Activated CD8-positive, alpha-beta T cell treated with anti-CD3 and anti-CD28 coated beads for 36 hours (primary cell): ENCODE results near the gene TCF7L2. TPM values are rescaled to one million over a fixed set of nuclear protein-coding genes. Genes with fewer than 3 reads are reported as not detected.

Experiments used
- ATAC-seq: fragments of 200-7000 bp; cut with Tn5 transposase; one replicate; pipeline ENCODE4 v1.10.0; 2021; ENCODE audit warnings: mild to moderate bottlenecking, moderate library complexity
- CTCF ChIA-PET: fragments of 350-600 bp; sonication (Branson Sonifier 250); formaldehyde crosslinking; loops from one replicate; lab custom pipeline; 2021; ENCODE audit warnings: antibody characterized with exemption; lab: Charles Lee
- POLR2A ChIA-PET: fragments of 350-600 bp; sonication (Branson Sonifier 250); formaldehyde crosslinking; loops from one replicate; lab custom pipeline; 2021; ENCODE audit warnings: antibody characterized with exemption; lab: Charles Lee
- DNase-seq: peaks from one replicate; pipeline ENCODE4 v3.0.0-alpha.2; 2020
- H3K27ac Mint-ChIP-seq: one replicate; pipeline ENCODE4 v1.8.0; 2021; ENCODE audit warnings: mild to moderate bottlenecking, mixed read lengths
- H3K27me3 Mint-ChIP-seq: one replicate; pipeline ENCODE4 v1.8.0; 2021; ENCODE audit warnings: mixed read lengths
- H3K36me3 Mint-ChIP-seq: one replicate; pipeline ENCODE4 v1.8.0; 2021; ENCODE audit warnings: low read depth, mixed read lengths
- H3K4me1 Mint-ChIP-seq: one replicate; pipeline ENCODE4 v1.8.0; 2021; ENCODE audit warnings: low read depth, mixed read lengths
- H3K4me3 Mint-ChIP-seq: one replicate; pipeline ENCODE4 v1.8.0; 2021; ENCODE audit warnings: mild to moderate bottlenecking, moderate library complexity, mixed read lengths
- H3K9me3 Mint-ChIP-seq: one replicate; pipeline ENCODE4 v1.8.0; 2021; ENCODE audit warnings: mixed read lengths
- CTCF ChIP-seq: fragments of 200-600 bp; IDR thresholded peaks from one replicate; pipeline ENCODE4 v1.8.0; 2022; ENCODE audit warnings: antibody characterized with exemption, mild to moderate bottlenecking
- intact Hi-C: fragments of 100-400 bp; cut with micrococcal nuclease; formaldehyde crosslinking; loops from one replicate; pipeline ENCODE4 v1.10.0; 2022
- total RNA-seq, 2 experiments: library from RNA; stranded (reverse); gene quantifications; one replicate each; pipeline ENCODE4 v1.2.3, GENCODE V29; 2021

The TCF7L2 gene
- total RNA-seq, 2 experiments from 2014 or later, result 1.5 to 1.6 TPM

GRCh38 chr10:113177156-113177935, 227.3 kb downstream of the TCF7L2 start:
- Mint-ChIP-seq H3K4me1 (no peaks in the 10 kb centered on the region), H3K27ac (no peak overlapping the region), H3K36me3 (no peaks in the 10 kb centered on the region), H3K9me3 (no peaks in the 10 kb centered on the region), H3K27me3 (no peaks in the 10 kb centered on the region), H3K4me3 (no peak overlapping the region)
- DNase-seq (no peak), ATAC-seq (no peak)
- ChIA-PET CTCF (no interaction called here), POLR2A (no interaction called here)
- TF ChIP-seq CTCF, result no peak
- intact Hi-C loops, result no loop called here

- CTCF ChIA-PET, result no interaction called here
- DNase-seq (no peak), ATAC-seq (no peak)
- no peak overlapping the region for H3K4me3 Mint-ChIP-seq
- no peaks in the 10 kb centered on the region for H3K27me3 Mint-ChIP-seq
- no peaks in the 10 kb centered on the region for H3K4me1 Mint-ChIP-seq
- POLR2A ChIA-PET, result no interaction called here
- no peaks in the 10 kb centered on the region for H3K9me3 Mint-ChIP-seq
- intact Hi-C loops, result no loop called here
- H3K36me3 Mint-ChIP-seq, result no peaks in the 10 kb centered on the region
- H3K27ac Mint-ChIP-seq, result no peak overlapping the region
- no peak for TF ChIP-seq CTCF
These were observed 227.9 kb downstream of the TCF7L2 start for GRCh38 chr10:113177936-113178335.

- H3K27ac Mint-ChIP-seq, result no peak overlapping the region
- no peak for DNase-seq
- no peaks in the 10 kb centered on the region for H3K4me1 Mint-ChIP-seq
- intact Hi-C loops, result no loop called here
- H3K27me3 Mint-ChIP-seq, result no peaks in the 10 kb centered on the region
- no peak for TF ChIP-seq CTCF
- no peak for ATAC-seq
- H3K4me3 Mint-ChIP-seq, result no peak overlapping the region
- H3K9me3 Mint-ChIP-seq, result no peaks in the 10 kb centered on the region
- ChIA-PET POLR2A (no interaction called here), CTCF (no interaction called here)
- H3K36me3 Mint-ChIP-seq, result no peaks in the 10 kb centered on the region
These were observed 228.7 kb downstream of the TCF7L2 start for GRCh38 chr10:113178771-113179170.

GRCh38 chr10:113179265-113179664, 229.2 kb downstream of the TCF7L2 start:
- H3K36me3 Mint-ChIP-seq, result no peaks in the 10 kb centered on the region
- no peak for ATAC-seq
- H3K9me3 Mint-ChIP-seq, result no peaks in the 10 kb centered on the region
- no peak for TF ChIP-seq CTCF
- DNase-seq, result no peak
- no peaks in the 10 kb centered on the region for H3K4me1 Mint-ChIP-seq
- ChIA-PET POLR2A (no interaction called here), CTCF (no interaction called here)
- intact Hi-C loops, result no loop called here
- H3K27ac Mint-ChIP-seq, result no peak overlapping the region
- H3K4me3 Mint-ChIP-seq, result no peak overlapping the region
- no peaks in the 10 kb centered on the region for H3K27me3 Mint-ChIP-seq

- no peak for TF ChIP-seq CTCF
- intact Hi-C loops, result no loop called here
- ATAC-seq (no peak), DNase-seq (no peak)
- Mint-ChIP-seq H3K4me1 (no peaks in the 10 kb centered on the region), H3K36me3 (no peaks in the 10 kb centered on the region), H3K27ac (no peak overlapping the region), H3K27me3 (no peaks in the 10 kb centered on the region), H3K9me3 (no peaks in the 10 kb centered on the region), H3K4me3 (no peak overlapping the region)
- POLR2A ChIA-PET, result no interaction called here
- CTCF ChIA-PET, result no interaction called here
These were observed 229.9 kb downstream of the TCF7L2 start for GRCh38 chr10:113179966-113180365.
